Measurements from ENCODE around the gene TANK.
A peak's percentile ranks its signal among the peaks of the same experiment; 100 is the strongest.

TANK gene

DNA sequence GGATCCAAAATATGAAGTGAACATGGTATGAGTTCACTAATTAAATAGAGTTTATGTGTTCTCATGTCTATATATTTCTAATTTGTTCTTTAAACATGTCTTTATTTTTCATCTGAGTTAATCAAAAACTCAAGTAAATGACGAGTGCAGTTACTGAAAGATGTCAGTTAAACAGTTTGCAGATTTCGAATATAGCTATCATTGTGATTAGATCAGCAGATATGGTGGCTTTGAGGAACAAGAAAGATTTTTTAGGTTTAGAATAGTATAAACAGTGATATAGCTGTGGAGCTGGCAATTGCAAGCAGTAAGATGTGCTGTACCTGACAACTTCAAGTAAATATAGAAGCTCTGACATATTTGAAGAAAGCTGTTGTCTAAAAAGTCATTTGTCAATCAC is 49.7 kb downstream of the TANK start:
- Histone ChIP-seq H3K9ac (ENCODE audit: low read depth, low read length) (no peak overlapping the region), H3K4me1 (ENCODE audit: insufficient read depth, low read length) (no peaks in the 10 kb centered on the region; the same call in 1 of the 2 replicates), H3K36me3 (ENCODE audit: insufficient read depth, low read depth, low read length) (peaks cover 11% of the 10 kb centered on the region), H3K9me3 (ENCODE audit: insufficient read depth, low read depth, low read length) (no peaks in the 10 kb centered on the region), H3K27me3 (ENCODE audit: insufficient read depth, low read length) (no peaks in the 10 kb centered on the region), H3K27ac (ENCODE audit: low read length) (no peak overlapping the region), H3K4me3 (ENCODE audit: low read length) (no peak overlapping the region)

DNA sequence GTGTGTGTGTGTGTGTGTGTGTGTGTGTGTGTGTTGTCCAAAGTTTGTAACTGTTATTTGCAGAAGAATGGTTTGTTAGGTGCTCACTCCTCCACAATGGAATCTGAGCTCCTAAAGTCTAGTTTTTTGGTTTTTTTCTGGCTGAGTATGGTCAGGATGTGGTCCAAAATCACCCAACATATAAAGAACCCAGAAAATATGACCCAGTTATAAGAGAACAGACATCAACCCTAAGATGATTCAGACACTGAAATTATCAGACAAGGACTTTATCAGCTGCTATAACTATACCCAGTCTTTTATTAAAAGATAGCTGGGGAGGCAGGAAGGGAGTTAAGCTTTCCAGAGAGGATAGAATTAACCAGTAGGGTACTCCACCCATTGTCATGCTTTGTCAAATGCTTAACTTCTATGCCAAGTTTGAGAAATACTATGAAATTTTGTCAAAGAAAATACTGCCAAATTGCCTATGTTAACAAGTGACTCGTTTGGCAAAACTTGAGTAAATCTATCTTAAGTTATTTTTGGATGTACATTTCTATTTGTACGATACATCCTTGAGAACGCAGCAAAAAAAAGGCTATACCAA is 57.5 kb downstream of the TANK start:
- Histone ChIP-seq H3K9me3 (ENCODE audit: insufficient read depth, low read depth, low read length) (no peaks in the 10 kb centered on the region), H3K4me3 (ENCODE audit: low read length) (no peak overlapping the region), H3K36me3 (ENCODE audit: insufficient read depth, low read depth, low read length) (0 out of 2 replicates have a peak, but pooled peaks cover 5% of the 10 kb centered on the region), H3K9ac (ENCODE audit: low read depth, low read length) (no peak overlapping the region), H3K27me3 (ENCODE audit: insufficient read depth, low read length) (no peaks in the 10 kb centered on the region), H3K27ac (ENCODE audit: low read length) (no peak overlapping the region), H3K4me1 (ENCODE audit: insufficient read depth, low read length) (no peaks in the 10 kb centered on the region)

DNA sequence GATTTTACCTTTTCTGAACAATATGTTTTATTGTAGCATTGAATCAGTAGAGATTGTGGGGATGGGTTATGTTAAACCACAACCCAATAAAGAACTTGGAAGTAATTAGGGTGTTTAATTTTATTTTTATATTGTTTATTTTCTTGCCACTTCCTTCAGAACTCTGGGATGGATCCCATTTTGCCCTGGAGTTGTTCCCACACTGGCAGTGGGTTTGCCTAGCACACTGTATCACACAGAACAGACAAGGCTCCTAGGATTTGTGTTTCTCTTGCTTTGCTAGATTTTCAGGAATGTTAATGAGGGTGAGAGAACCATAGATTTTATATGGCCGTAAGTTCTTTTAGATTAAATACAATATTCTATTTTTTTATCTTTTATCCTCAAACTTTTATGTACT is 59.0 kb downstream of the TANK start:
- 0 out of 2 replicates have a peak, but pooled peaks cover 5% of the 10 kb centered on the region for H3K36me3 ChIP-seq (ENCODE audit: insufficient read depth, low read depth, low read length)
- H3K4me3 ChIP-seq (ENCODE audit: low read length): no peak overlapping the region
- H3K27me3 ChIP-seq (ENCODE audit: insufficient read depth, low read length): no peaks in the 10 kb centered on the region
- H3K9me3 ChIP-seq (ENCODE audit: insufficient read depth, low read depth, low read length): no peaks in the 10 kb centered on the region
- H3K4me1 ChIP-seq (ENCODE audit: insufficient read depth, low read length): no peaks in the 10 kb centered on the region
- no peak overlapping the region for H3K9ac ChIP-seq (ENCODE audit: low read depth, low read length)
- no peak overlapping the region for H3K27ac ChIP-seq (ENCODE audit: low read length)

DNA sequence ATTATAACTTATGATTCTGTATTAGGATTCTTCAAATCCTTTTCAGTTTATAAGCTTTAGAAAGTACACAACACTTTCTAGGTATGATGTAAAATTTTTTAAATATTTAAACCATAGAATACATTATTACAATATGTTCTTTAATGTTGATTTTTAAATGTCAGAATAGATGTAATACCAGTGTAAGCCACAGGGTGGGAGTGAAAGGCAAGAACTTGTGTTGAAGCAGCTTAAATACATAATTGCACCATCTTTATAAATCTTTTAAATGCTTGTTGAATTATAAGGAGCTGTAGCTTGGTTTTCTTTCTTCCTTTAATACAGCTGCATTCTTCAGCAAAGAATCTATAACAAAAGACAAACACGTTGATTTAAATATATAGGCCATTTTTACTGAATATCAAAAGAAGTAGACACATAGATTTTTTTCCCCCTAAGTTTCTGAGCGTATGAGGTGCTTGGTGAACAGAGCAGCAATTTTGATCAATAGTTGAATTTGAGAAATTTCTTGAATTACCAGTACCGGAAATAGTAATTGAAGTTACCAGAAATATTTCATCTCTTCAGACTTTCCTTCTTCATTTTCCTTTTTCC is 63.0 kb downstream of the TANK start:
- Histone ChIP-seq H3K9me3 (ENCODE audit: insufficient read depth, low read depth, low read length) (no peaks in the 10 kb centered on the region), H3K4me1 (ENCODE audit: insufficient read depth, low read length) (no peaks in the 10 kb centered on the region), H3K36me3 (ENCODE audit: insufficient read depth, low read depth, low read length) (no peaks in the 10 kb centered on the region; the same call in 1 of the 2 replicates), H3K27me3 (ENCODE audit: insufficient read depth, low read length) (no peaks in the 10 kb centered on the region), H3K27ac (ENCODE audit: low read length) (no peak overlapping the region), H3K4me3 (ENCODE audit: low read length) (no peak overlapping the region), H3K9ac (ENCODE audit: low read depth, low read length) (no peak overlapping the region)

DNA sequence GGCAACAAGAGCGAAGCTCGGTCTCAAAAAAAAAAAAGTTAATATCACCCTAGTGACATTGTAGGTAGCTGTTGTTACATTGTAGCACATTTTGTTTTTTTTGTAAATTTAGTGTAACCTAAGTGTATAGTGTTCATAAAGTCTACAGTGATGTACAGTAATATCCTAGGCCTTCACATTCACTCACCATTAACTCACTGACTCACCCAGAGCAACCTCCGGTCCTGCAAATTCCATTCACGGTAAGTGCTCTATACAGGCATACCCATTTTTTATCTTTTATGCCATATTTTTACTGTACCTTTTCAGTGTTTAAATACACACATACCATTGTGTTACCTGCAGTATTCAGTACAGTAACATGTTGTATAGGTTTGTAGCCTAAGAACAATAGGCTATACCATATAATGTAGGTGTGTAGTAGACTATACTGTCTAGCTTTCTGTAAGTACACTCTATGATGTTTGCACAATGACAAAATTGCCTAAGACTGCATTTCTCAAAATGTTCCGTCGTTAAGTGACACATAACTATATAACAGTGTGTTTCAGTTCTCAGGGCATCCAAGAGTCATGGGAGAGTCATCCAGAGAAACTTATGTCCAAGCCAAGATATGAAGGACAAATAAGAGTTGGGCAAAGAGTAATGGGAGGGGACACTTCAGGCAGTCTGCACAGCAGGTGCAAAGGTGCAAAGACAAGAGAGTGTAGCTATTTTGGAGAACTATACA is 68.4 kb downstream of the TANK start:
- no peak overlapping the region for H3K9ac ChIP-seq (ENCODE audit: low read depth, low read length)
- H3K4me3 ChIP-seq (ENCODE audit: low read length): no peak overlapping the region
- H3K27ac ChIP-seq (ENCODE audit: low read length): no peak overlapping the region
- no peaks in the 10 kb centered on the region for H3K9me3 ChIP-seq (ENCODE audit: insufficient read depth, low read depth, low read length)
- H3K36me3 ChIP-seq (ENCODE audit: insufficient read depth, low read depth, low read length): peaks cover 8% of the 10 kb centered on the region
- no peaks in the 10 kb centered on the region for H3K27me3 ChIP-seq (ENCODE audit: insufficient read depth, low read length)
- no peaks in the 10 kb centered on the region for H3K4me1 ChIP-seq (ENCODE audit: insufficient read depth, low read length)

DNA sequence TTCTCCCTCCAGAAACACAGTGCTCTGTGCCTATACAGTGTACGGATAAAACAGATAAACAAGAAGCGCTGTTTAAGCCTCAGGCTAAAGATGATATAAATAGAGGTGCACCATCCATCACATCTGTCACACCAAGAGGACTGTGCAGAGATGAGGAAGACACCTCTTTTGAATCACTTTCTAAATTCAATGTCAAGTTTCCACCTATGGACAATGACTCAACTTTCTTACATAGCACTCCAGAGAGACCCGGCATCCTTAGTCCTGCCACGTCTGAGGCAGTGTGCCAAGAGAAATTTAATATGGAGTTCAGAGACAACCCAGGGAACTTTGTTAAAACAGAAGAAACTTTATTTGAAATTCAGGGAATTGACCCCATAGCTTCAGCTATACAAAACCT is 70.7 kb downstream of the TANK start:
- H3K9me3 ChIP-seq (ENCODE audit: insufficient read depth, low read depth, low read length): no peaks in the 10 kb centered on the region
- H3K4me1 ChIP-seq (ENCODE audit: insufficient read depth, low read length): no peaks in the 10 kb centered on the region
- H3K4me3 ChIP-seq (ENCODE audit: low read length): no peak overlapping the region
- peaks cover 8% of the 10 kb centered on the region for H3K36me3 ChIP-seq (ENCODE audit: insufficient read depth, low read depth, low read length)
- no peak overlapping the region for H3K27ac ChIP-seq (ENCODE audit: low read length)
- no peak overlapping the region for H3K9ac ChIP-seq (ENCODE audit: low read depth, low read length)
- H3K27me3 ChIP-seq (ENCODE audit: insufficient read depth, low read length): peaks cover 4% of the 10 kb centered on the region; the same call in 1 of the 2 replicates

DNA sequence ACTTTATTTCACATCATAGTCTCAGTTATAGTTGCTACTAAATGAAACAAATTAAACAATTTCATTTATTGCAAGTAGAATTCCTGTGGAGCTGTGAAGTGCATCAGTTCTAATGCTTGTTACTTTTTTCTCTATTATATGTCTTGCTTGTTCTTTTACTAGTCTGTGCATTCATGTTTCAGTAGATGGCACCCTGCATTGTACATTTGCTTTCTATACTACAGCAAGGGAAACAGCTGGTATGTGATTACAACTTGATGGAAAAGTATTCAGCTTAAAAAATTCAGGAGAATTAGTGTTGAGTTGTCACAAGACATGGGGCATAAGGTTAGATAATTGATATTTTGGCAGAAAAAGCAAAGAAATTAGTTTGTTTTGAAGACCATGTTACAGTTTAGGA is 72.3 kb downstream of the TANK start:
- Histone ChIP-seq H3K9me3 (ENCODE audit: insufficient read depth, low read depth, low read length) (no peaks in the 10 kb centered on the region), H3K4me3 (ENCODE audit: low read length) (no peak overlapping the region), H3K4me1 (ENCODE audit: insufficient read depth, low read length) (no peaks in the 10 kb centered on the region), H3K9ac (ENCODE audit: low read depth, low read length) (no peak overlapping the region), H3K27ac (ENCODE audit: low read length) (no peak overlapping the region), H3K27me3 (ENCODE audit: insufficient read depth, low read length) (peaks cover 20% of the 10 kb centered on the region), H3K36me3 (ENCODE audit: insufficient read depth, low read depth, low read length) (peaks cover 8% of the 10 kb centered on the region; the same call in 1 of the 2 replicates)

DNA sequence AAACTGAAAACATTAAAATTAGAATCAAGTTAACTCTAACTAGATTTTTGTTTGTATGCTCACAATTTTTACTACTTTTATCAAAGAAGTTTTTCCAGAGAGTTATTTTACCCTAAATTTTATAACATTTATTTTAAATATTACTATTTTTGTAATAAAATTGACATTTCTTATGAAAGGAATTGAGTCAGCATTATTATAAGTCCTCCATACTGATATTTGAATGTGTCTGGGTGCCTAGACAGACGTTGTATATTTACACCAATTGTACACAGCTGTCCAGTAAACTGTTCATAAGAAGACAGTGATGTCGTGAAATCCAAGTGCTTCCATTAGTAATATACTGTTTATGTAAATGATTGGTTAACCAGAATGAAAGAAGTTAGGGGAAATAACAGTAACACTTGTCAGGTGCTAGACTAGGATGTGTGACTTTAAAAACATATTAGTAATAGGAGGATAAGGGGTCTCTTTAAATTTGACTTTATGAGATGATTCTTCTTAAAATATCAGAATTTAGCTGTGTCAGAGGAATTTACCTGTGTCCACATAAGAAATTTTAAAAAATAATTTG is 73.7 kb downstream of the TANK start:
- no peak overlapping the region for H3K4me3 ChIP-seq (ENCODE audit: low read length)
- no peaks in the 10 kb centered on the region for H3K4me1 ChIP-seq (ENCODE audit: insufficient read depth, low read length)
- no peak overlapping the region for H3K27ac ChIP-seq (ENCODE audit: low read length)
- H3K9me3 ChIP-seq (ENCODE audit: insufficient read depth, low read depth, low read length): no peaks in the 10 kb centered on the region
- H3K9ac ChIP-seq (ENCODE audit: low read depth, low read length): no peak overlapping the region
- H3K27me3 ChIP-seq (ENCODE audit: insufficient read depth, low read length): peaks cover 30% of the 10 kb centered on the region
- peaks cover 8% of the 10 kb centered on the region; the same call in 1 of the 2 replicates for H3K36me3 ChIP-seq (ENCODE audit: insufficient read depth, low read depth, low read length)

DNA sequence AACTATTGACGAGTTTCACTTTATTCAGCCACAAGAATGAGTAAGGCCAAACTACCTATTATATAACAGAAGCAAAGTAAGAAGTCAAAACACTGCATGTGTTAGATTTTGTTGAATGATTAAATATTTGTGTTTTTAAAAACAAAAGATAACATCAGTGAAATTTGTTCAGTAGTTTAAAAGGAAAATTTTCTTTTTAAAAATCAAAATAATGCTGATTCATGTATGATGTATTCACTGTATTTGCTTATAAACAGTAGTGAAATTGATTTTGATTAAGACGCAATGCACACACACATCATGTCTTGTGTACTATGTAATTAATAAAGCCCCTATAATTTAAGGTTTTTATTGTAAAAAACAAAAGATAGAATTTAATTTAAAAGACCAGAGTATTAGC is 74.4 kb downstream of the TANK start:
- Histone ChIP-seq H3K9me3 (ENCODE audit: insufficient read depth, low read depth, low read length) (no peaks in the 10 kb centered on the region), H3K4me1 (ENCODE audit: insufficient read depth, low read length) (no peaks in the 10 kb centered on the region), H3K27me3 (ENCODE audit: insufficient read depth, low read length) (peaks cover 36% of the 10 kb centered on the region), H3K4me3 (ENCODE audit: low read length) (no peak overlapping the region), H3K36me3 (ENCODE audit: insufficient read depth, low read depth, low read length) (peaks cover 8% of the 10 kb centered on the region; the same call in 1 of the 2 replicates), H3K9ac (ENCODE audit: low read depth, low read length) (no peak overlapping the region), H3K27ac (ENCODE audit: low read length) (no peak overlapping the region)

DNA sequence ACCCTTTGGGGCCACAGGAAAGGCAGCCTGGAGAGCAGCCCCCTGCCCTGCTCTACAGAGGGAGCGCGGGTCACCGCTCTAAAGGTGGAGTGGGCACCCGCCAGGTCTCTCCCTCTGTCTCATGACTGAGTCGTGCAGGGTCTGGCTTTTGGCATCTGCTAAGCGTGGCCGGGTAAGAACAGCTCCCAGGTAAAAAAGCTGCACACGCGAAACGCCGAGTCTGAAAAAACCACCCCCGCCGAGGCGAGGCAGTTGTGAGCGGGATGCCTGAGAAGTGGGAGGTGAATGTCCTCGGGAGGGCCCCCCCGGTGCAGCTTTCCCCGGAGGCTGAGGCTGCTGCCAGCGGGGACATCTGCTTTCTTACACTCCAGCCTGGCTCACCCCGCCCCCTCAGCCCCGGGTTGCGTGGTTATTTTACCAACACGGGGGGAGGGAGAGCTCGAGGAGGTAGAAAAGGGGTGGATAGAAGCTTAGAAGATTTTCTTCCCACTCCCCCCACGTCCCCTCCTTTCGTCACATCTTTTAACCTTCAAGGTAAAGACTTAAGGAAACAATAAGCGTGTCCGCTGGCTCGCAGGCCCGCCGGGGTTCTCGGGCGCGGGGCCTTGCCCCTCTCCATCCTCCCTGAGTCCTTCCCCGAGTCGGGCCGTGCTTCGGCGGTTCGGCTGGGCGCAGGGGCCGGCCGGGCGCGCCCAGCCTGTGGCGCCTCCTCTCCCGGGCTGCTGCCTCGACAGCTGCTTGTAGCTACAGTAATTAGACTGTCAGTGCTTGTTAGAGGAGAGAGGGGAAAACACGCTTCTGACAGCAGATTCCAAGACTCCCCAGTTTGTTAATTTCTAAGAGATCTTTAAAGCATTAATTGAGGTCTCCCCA is 77.4 kb downstream of the TANK start:
- Histone ChIP-seq H3K27me3 (ENCODE audit: insufficient read depth, low read length) (peaks cover 66% of the 10 kb centered on the region), H3K4me3 (ENCODE audit: low read length) (peak overlapping the region; percentile 68), H3K36me3 (ENCODE audit: insufficient read depth, low read depth, low read length) (no peaks in the 10 kb centered on the region), H3K4me1 (ENCODE audit: insufficient read depth, low read length) (no peaks in the 10 kb centered on the region; the same call in 1 of the 2 replicates), H3K9ac (ENCODE audit: low read depth, low read length) (peak overlapping the region; percentile 30; the same call in 1 of the 2 replicates), H3K27ac (ENCODE audit: low read length) (no peak overlapping the region), H3K9me3 (ENCODE audit: insufficient read depth, low read depth, low read length) (no peaks in the 10 kb centered on the region)

DNA sequence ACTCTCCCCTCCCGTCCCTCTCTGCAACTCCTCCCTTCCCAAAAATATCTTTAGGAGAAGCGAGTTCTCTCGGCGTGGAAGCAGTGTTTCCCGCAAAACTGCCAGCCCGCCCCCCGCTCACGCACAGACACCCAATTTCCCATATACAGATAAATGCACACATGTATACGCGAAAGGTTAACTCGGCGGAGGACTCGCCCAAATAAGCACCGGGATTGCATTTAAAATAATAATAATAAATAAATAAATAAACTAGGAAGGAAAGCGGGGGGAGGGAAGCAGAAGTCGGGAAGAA is 78.0 kb downstream of the TANK start:
- no peaks in the 10 kb centered on the region for H3K9me3 ChIP-seq (ENCODE audit: insufficient read depth, low read depth, low read length)
- no peak overlapping the region for H3K9ac ChIP-seq (ENCODE audit: low read depth, low read length)
- H3K4me3 ChIP-seq (ENCODE audit: low read length): peak overlapping the region; percentile 68
- no peak overlapping the region for H3K27ac ChIP-seq (ENCODE audit: low read length)
- H3K27me3 ChIP-seq (ENCODE audit: insufficient read depth, low read length): peaks cover 71% of the 10 kb centered on the region
- no peaks in the 10 kb centered on the region for H3K36me3 ChIP-seq (ENCODE audit: insufficient read depth, low read depth, low read length)
- H3K4me1 ChIP-seq (ENCODE audit: insufficient read depth, low read length): peaks cover under 1% of the 10 kb centered on the region
